GM04503 (cell line): ENCODE data around the gene MRPL37.
A peak's percentile ranks its signal among the peaks of the same experiment; 100 is the strongest.
"Not testable (repeated sequence)": the region's sequence is repeated elsewhere in the genome, so short reads cannot be mapped to it uniquely, and the experiment has no call there.

Experiments used
- DNase-seq: peaks from one replicate; pipeline ENCODE4 v3.0.0-alpha.2; 2012; ENCODE audit warnings: low read depth

MRPL37 gene

DNA sequence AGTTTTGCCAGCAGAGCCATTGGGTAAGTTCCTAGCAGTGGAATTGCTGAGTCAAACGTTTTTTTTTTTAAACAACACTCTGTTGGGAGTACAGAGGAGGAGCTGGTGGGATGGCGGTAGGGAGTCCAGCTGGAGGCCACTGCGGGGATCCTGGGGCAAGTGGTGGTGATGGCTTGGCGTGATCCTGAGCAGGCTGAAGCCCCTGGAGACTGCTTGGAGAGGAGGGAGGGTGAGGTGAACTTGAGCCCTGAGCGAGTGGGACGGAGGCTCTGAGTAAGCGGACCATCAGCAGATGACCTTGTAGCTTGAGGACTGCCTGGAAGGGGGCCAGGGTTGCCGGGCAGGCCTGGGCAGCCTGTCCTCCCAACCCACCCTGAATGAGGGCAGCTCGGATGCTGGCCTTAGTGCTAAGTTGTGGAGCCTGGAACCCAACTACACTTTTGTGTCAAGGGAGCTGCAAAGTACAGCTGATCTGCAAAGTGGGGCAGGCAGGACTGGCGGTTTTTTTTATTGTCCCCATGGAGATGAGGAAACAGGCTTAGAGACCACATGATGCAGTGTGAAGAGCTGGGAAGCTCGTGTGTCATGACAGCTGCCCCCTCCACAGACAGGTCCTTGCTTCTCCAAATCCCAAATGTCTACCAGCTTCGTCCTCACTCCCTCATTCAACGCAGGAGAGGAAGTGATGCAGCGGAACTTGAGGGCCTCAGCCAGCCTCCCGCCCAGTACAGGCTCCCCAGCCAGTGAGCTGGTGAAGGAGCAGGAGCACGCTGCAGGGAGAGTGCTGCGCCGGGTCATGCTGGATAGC lies 20.2 kb downstream of the MRPL37 start:
- peak; percentile 34 for DNase-seq

DNA sequence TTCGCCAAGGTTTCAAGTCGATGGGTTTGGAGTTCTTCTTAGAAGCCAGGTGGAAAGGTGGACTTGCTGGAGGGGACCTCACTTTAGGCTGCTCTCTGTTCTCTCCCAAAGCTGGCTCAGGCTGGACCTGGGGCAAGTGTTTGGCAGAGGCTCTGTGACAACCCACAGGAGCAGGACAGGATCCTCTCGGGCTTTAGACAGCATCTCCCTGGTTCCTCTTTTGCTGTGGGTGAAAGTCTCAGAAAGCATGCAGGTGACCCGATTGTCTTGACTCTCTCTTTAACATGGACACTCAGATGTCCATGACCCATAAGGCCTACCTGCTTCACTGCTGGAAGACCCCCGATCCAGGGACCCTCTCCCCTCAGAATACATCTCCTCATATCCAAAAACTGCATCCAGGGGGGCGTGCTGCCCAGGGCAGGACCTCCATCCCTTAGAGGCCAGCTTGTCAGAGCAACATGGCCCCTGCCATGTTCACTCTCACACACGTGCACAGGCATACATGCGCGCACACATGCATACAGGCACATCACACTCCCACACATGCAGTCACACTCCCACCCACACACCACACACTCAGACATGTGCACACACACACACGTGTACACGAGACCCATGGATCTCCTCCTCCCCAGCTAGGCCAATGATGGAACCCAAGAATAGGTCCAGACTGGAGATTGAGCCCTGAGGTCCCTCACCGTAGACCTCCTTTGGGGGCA lies 21.3 kb downstream of the MRPL37 start:
- DNase-seq = no peak

- no peak for DNase-seq
Observed at GRCh38 chr1:54221867-54222484, 22.0 kb downstream of the MRPL37 start.

- DNase-seq = no peak
Observed at GRCh38 chr1:54222711-54223110, 22.7 kb downstream of the MRPL37 start.

GRCh38 chr1:54223441-54224202 lies 23.7 kb downstream of the MRPL37 start:
- DNase-seq = no peak

DNA sequence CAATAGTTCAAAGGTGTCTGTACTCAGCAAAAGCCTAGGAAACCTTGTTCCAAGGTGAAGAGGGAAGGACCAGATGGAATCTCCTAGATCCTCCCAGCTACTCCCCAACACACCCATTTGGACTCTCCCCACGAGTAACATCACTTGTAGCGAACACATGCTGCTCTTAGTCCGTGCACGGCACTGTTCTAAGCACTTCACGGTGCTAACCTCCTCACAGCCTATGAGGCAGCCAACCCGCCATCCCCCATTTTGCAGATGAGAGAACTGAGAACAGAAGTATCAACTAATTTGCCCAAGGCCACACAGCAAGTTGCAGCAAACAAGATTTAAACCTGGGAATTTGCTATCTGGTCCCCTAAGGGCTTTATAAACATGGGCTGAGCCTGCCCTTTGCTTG lies 24.3 kb downstream of the MRPL37 start:
- DNase-seq = no peak

- no peak for DNase-seq
Observed at GRCh38 chr1:54225378-54225777, 25.4 kb downstream of the MRPL37 start.

DNA sequence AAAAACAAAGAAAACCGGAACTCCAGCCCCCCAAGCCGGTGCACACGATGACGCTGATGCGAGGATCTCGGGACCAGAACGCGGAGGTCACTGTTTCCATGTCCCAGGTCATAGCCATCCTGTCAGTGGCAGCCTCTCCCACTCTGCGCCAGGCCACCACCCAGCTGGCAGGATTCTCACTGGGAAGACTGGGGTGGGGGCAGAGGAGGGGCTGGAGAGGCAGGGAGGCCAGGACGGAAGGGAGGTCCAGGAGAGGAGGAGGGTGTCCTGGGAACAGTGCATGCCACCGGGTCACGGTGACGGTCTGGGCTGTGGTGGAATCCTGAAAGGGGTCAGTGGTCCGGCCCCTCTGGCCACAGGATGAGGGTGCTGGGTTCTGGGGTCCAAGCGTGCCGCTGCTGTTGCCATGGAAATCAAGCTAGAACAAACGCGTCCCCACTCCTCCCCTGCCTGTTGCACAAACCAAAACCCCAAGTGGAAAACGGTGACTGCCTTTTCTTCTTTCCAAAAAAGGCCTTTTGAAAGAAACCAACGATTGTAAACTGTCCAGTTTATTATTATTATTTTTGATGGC lies 26.1 kb downstream of the MRPL37 start:
- no peak for DNase-seq

GRCh38 chr1:54227091-54227602 lies 27.2 kb downstream of the MRPL37 start:
- DNase-seq = peak; percentile 20

GRCh38 chr1:54227891-54228310 lies 27.9 kb downstream of the MRPL37 start:
- no peak for DNase-seq

DNA sequence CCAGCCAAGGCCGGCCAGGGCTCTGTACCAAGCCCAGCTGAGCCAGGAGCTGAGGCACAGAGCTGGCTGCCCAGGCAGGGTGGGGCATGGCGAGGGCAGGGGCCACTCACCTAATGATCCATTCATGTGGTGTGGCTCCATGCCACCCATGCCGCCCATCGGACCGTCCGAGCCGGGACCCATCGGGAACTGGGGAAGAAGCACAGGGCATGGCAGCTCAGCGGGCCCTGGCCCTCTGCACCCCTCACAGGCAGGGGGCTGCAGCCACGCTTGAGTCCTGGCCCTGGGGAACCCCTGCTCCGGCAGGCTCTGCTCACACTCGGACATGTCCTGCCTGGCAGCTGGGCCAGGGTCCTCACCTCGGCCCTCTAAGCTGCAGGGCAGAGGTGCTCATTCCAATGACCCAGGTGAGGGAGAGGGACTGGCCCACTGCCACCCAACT lies 28.7 kb downstream of the MRPL37 start:
- DNase-seq = no peak

- no peak for DNase-seq
Observed at GRCh38 chr1:54229281-54229891, 29.4 kb downstream of the MRPL37 start.

DNA sequence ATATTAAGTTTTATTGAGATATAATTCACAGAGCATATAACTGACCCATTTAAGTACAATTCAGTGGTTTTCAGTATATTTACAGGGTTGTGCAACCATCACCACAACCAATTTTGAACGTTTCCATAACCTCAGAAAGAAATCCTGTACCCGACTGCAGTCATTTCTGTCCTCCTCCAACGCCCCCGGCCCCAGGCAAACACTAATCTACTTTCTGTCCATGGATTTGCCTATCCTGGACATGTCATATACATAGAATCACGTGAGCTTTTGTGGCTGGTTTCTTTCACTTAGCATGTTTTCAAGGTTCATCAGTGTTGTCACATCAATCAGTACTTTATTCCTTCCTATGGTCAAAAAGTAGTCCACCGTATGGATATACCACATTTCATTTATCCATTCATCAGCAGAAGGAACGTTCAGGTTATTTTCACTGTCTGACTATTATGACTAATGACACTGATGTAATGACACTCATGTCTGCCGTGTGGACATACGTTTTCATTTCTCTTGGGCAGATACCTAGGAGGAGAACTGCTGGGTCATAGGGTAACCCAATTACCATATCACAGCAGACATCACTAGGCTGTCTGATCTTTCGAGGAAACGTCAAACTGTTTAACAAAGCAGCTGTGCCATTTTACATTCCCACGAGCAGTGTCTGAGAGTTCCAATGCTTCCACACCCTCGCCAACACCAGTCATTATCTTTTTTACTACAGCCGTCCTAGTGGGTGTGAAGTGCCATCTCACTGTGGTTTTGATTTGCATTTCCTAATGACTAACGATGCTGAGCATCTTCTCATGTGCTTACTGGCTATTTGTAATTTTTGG lies 30.8 kb downstream of the MRPL37 start:
- no peak for DNase-seq

- DNase-seq = not testable (repeated sequence)
Observed at GRCh38 chr1:54233196-54233595, 33.2 kb downstream of the MRPL37 start.

DNA sequence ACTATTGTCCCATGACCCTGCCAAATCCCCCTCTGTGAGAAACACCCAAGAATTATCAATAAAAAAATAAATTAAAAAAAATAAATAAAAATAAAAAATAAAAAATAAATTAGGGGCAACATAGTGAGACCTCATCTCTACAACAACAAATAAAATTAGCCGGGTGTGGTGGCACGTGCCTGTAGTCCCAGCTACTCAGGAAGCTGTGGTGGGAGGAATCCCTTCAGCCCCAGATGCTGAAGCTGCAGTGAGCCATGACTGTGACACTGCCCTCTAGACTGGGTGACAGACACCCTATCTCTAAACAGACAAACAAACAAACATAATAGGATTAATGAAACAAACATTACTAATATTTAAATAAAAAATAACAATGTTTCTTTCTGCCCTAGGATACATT lies 34.3 kb downstream of the MRPL37 start:
- no peak for DNase-seq

GRCh38 chr1:54237586-54237985 lies 37.6 kb downstream of the MRPL37 start:
- DNase-seq = no peak

DNA sequence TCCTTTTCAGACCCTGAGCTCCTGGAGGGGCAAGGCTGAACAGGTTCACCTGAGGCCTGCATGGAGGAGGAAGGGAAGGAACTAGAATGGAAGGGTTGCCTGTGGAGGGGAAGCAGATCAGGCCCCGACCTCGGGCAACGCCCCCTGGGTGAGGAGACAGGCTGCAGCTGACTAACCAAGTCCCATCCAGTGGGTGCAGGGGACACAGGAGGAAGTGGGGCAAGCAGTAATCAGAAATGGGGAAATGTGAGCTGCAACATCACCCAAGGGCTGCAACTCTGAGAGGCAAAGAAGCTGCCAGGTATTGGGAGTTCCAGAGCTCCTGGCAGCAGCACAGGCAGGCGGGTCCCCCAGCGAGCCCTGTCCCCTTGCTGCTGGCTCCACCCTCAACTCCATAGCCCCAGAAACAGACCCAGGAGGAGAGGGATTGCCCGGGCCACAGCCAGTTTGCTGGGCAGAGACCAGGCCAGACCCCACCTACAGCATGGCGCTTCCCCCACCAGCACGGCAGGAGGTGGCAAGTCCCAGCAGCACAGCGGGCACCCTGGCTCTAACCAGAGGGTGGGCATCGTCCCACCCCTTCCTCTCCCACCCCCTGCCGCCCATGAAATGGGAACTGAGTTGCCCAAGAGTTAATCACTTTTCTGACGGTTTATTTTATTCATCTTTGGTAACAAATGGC lies 38.5 kb downstream of the MRPL37 start:
- DNase-seq = no peak

GRCh38 chr1:54239035-54239383 lies 39.0 kb downstream of the MRPL37 start:
- no peak for DNase-seq

- DNase-seq = no peak
Observed at GRCh38 chr1:54239631-54240031, 39.7 kb downstream of the MRPL37 start.
